Smooth muscle cell (in vitro differentiated cells): ENCODE measurements around the gene GALNT7. TPM values are rescaled to one million over a fixed set of nuclear protein-coding genes. Genes with fewer than 3 reads are reported as not detected.

Experiments used
- DNase-seq: peaks from one replicate; lab custom pipeline; 2025; ENCODE audit not compliant: unreplicated experiment; lab: John Stamatoyannopoulos, UW
- H2AFZ ChIP-seq: fragments of 200-600 bp; sonication (generic); 2 replicates; pipeline ENCODE4 v1.6.0; 2016; ENCODE audit warnings: antibody characterized with exemption, low read depth, mild to moderate bottlenecking
- H3F3A ChIP-seq: fragments of 200-600 bp; sonication (generic); 2 replicates; pipeline ENCODE4 v1.6.0; 2017; ENCODE audit warnings: antibody characterized with exemption, low read depth
- H3K27ac ChIP-seq: fragments of 200-600 bp; sonication (generic); 2 replicates; pipeline ENCODE4 v1.5.1; 2016; ENCODE audit warnings: low read depth, mild to moderate bottlenecking
- H3K27me3 ChIP-seq: fragments of 200-600 bp; sonication (generic); 2 replicates; pipeline ENCODE4 v1.6.1; 2016; ENCODE audit warnings: low read depth, mild to moderate bottlenecking
- H3K36me3 ChIP-seq: fragments of 200-600 bp; sonication (generic); 2 replicates; pipeline ENCODE4 v1.5.1; 2016; ENCODE audit warnings: low read depth
- H3K4me1 ChIP-seq: fragments of 200-600 bp; sonication (generic); 2 replicates; pipeline ENCODE4 v1.5.1; 2016; ENCODE audit warnings: low read depth
- H3K4me2 ChIP-seq: fragments of 200-600 bp; sonication (generic); 2 replicates; pipeline ENCODE4 v1.6.0; 2016; ENCODE audit warnings: mild to moderate bottlenecking
- H3K4me3 ChIP-seq: fragments of 200-600 bp; sonication (generic); 2 replicates; pipeline ENCODE4 v1.5.1; 2016; ENCODE audit warnings: mild to moderate bottlenecking
- H3K79me2 ChIP-seq: fragments of 200-600 bp; sonication (generic); 2 replicates; pipeline ENCODE4 v1.6.0; 2016; ENCODE audit warnings: low read depth, mild to moderate bottlenecking
- H3K9ac ChIP-seq: fragments of 200-600 bp; sonication (generic); 2 replicates; pipeline ENCODE4 v1.6.0; 2016; ENCODE audit warnings: low read depth
- H3K9me3 ChIP-seq: fragments of 200-600 bp; sonication (generic); replicated peaks from 2 replicates; pipeline ENCODE4 v1.5.1; 2016; ENCODE audit warnings: low read depth
- H4K20me1 ChIP-seq: fragments of 200-600 bp; sonication (generic); 2 replicates; pipeline ENCODE4 v1.6.0; 2016; ENCODE audit warnings: low read depth
- CTCF ChIP-seq: fragments of 200-600 bp; sonication (generic); IDR thresholded peaks from 2 replicates; pipeline ENCODE4 v1.5.1; 2017; ENCODE audit warnings: borderline replicate concordance, mild to moderate bottlenecking, antibody characterized with exemption; ENCODE audit not compliant: insufficient read depth, poor library complexity, severe bottlenecking
- WGBS: methylation state at CpG from one replicate; pipeline ENCODE4 v1.1.7; 2016; ENCODE audit warnings: low lambda C conversion rate; 5-methylcytosine and 5-hydroxymethylcytosine counted together
- polyA plus RNA-seq: library from polyadenylated mRNA; unstranded; fragments of >200 nt; fragmentation: Nextera tagmentation; extraction: Ambion mirVana; gene quantifications from 2 replicates; pipeline ENCODE4 v1.2.1, GENCODE V29; 2016
- total RNA-seq: library from RNA; depleted of rRNA; stranded (reverse); fragments of >200 nt; gene quantifications from 2 replicates; pipeline ENCODE4 v1.2.3, GENCODE V29; 2014

The GALNT7 gene
- total and polyA plus RNA-seq, 2 experiments from 2014 or later = 9.0 to 33.4 TPM

GRCh38 chr4:173171987-173172386, 3.4 kb downstream of the GALNT7 start:
- H3K9ac ChIP-seq = no peak overlapping the region
- H3K27ac ChIP-seq = no peak overlapping the region
- WGBS = 86% methylated on average over 8 of the region's 8 CpGs
- H3K9me3 ChIP-seq = no peaks in the 10 kb centered on the region
- no peak overlapping the region for H3K4me3 ChIP-seq
- H3K4me1 ChIP-seq = peaks cover 23% of the 10 kb centered on the region
- H3K79me2 ChIP-seq = peaks cover 35% of the 10 kb centered on the region
- no peaks in the 10 kb centered on the region for H3K36me3 ChIP-seq
- H2AFZ ChIP-seq = no peak overlapping the region
- H3K4me2 ChIP-seq = no peak overlapping the region
- TF ChIP-seq CTCF = no peak
- H4K20me1 ChIP-seq = peaks cover 35% of the 10 kb centered on the region
- no peaks in the 10 kb centered on the region for H3F3A ChIP-seq
- peaks cover 5% of the 10 kb centered on the region for H3K27me3 ChIP-seq
- DNase-seq = no peak

GRCh38 chr4:173174184-173174583, 5.6 kb downstream of the GALNT7 start:
- DNase-seq = no peak
- Histone ChIP-seq H3K4me3 (no peak overlapping the region), H3K27ac (no peak overlapping the region), H3K4me1 (peaks cover 18% of the 10 kb centered on the region), H2AFZ (no peak overlapping the region), H3K79me2 (peaks cover 35% of the 10 kb centered on the region), H3K4me2 (no peak overlapping the region), H3K9ac (no peak overlapping the region), H3K27me3 (peaks cover 5% of the 10 kb centered on the region), H3K9me3 (no peaks in the 10 kb centered on the region), H3F3A (no peaks in the 10 kb centered on the region), H3K36me3 (no peaks in the 10 kb centered on the region), H4K20me1 (peaks cover 35% of the 10 kb centered on the region)
- WGBS = 93% methylated on average over 2 of the region's 2 CpGs
- TF ChIP-seq CTCF = no peak

- H3K9me3 ChIP-seq = no peaks in the 10 kb centered on the region
- TF ChIP-seq CTCF = no peak
- DNase-seq = no peak
- WGBS = 84% methylated on average over 3 of the region's 3 CpGs
- no peak overlapping the region for H2AFZ ChIP-seq
- H3K79me2 ChIP-seq = peaks cover 35% of the 10 kb centered on the region
- H3K4me3 ChIP-seq = no peak overlapping the region
- no peak overlapping the region for H3K9ac ChIP-seq
- no peaks in the 10 kb centered on the region for H3F3A ChIP-seq
- peaks cover 35% of the 10 kb centered on the region for H4K20me1 ChIP-seq
- no peak overlapping the region for H3K27ac ChIP-seq
- no peak overlapping the region for H3K4me2 ChIP-seq
- H3K27me3 ChIP-seq = peaks cover 5% of the 10 kb centered on the region
- H3K36me3 ChIP-seq = no peaks in the 10 kb centered on the region
- H3K4me1 ChIP-seq = peaks cover 18% of the 10 kb centered on the region
Measured at GRCh38 chr4:173174594-173175012, 6.0 kb downstream of the GALNT7 start.

- WGBS = 87% methylated on average over 6 of the region's 6 CpGs
- H3K79me2 ChIP-seq = peaks cover 37% of the 10 kb centered on the region
Measured at GRCh38 chr4:173176010-173176409, 7.4 kb downstream of the GALNT7 start.

More at GRCh38 chr4:173176010-173176409, 7.4 kb downstream of the GALNT7 start:
- H3K27me3 ChIP-seq = peaks cover 5% of the 10 kb centered on the region
- TF ChIP-seq CTCF = no peak
- H3K36me3 ChIP-seq = no peaks in the 10 kb centered on the region
- no peaks in the 10 kb centered on the region for H3F3A ChIP-seq
- no peak overlapping the region for H3K4me2 ChIP-seq
- no peak overlapping the region for H2AFZ ChIP-seq
- H3K4me1 ChIP-seq = peaks cover 9% of the 10 kb centered on the region
- H3K27ac ChIP-seq = no peak overlapping the region
- no peak overlapping the region for H3K4me3 ChIP-seq
- no peak for DNase-seq
- H4K20me1 ChIP-seq = peaks cover 24% of the 10 kb centered on the region
- no peaks in the 10 kb centered on the region for H3K9me3 ChIP-seq
- no peak overlapping the region for H3K9ac ChIP-seq
